Liver (tissue), 2 donors: ENCODE data around the gene ZNRD2.

Experiments used
- CTCF ChIP-seq: fragments of 150-350 bp; IDR thresholded peaks from 2 replicates; pipeline ENCODE4 v1.5.1; 2017; ENCODE audit warnings: improper control_type of control experiment, low read depth, low read length; ENCODE audit not compliant: missing input control
- ZBTB33 ChIP-seq: IDR thresholded peaks from 2 replicates; pipeline ENCODE4 v1.6.1; 2016; ENCODE audit warnings: antibody characterized with exemption
- donor health status: healthy.

GRCh38 chr11:65538232-65538914, 31.9 kb upstream of the ZNRD2 start:
- TF ChIP-seq ZBTB33 (no peak), CTCF (no peak)
